DND-41 (cell line): ENCODE data around the gene KRT15.

Experiments used
- EZH2 ChIP-seq: IDR thresholded peaks from 3 replicates; pipeline ENCODE4 v1.6.1; 2012; ENCODE audit warnings: borderline replicate concordance, low read depth, mild to moderate bottlenecking, moderate library complexity, low read length, inconsistent platforms; ENCODE audit not compliant: severe bottlenecking
- TF ChIP-seq, protein P1 (sequence below): IDR thresholded peaks from 2 replicates; pipeline ENCODE4 v1.5.1; 2012; ENCODE audit warnings: borderline replicate concordance, low read length, moderate library complexity, mild to moderate bottlenecking; ENCODE audit not compliant: poor library complexity, severe bottlenecking; ENCODE audit errors: extremely low read depth

DNA sequence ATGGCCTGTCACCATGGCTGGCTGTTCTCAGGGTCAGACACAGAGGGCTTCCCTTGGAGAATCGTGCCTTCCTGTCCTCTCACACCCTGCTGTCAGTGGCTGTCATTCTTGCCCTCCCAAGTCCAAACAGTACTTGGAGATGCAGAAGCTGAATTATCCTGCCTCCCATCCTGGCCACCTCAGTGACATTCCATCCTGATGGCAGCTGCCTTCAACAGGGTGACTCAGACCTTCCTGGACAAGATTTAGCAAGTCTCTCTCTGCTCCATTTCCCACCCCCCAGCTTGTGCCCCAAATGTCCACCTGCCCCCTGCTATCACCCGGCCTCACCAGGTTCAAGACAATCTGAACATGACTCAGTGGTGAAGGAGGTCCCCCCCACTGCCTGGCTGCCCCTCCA is 24.2 kb downstream of the KRT15 start:
- TF ChIP-seq, protein P1, sequence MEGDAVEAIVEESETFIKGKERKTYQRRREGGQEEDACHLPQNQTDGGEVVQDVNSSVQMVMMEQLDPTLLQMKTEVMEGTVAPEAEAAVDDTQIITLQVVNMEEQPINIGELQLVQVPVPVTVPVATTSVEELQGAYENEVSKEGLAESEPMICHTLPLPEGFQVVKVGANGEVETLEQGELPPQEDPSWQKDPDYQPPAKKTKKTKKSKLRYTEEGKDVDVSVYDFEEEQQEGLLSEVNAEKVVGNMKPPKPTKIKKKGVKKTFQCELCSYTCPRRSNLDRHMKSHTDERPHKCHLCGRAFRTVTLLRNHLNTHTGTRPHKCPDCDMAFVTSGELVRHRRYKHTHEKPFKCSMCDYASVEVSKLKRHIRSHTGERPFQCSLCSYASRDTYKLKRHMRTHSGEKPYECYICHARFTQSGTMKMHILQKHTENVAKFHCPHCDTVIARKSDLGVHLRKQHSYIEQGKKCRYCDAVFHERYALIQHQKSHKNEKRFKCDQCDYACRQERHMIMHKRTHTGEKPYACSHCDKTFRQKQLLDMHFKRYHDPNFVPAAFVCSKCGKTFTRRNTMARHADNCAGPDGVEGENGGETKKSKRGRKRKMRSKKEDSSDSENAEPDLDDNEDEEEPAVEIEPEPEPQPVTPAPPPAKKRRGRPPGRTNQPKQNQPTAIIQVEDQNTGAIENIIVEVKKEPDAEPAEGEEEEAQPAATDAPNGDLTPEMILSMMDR, result no peak
- TF ChIP-seq EZH2, result no peak
